SK-MEL-5 (cell line): ENCODE results near the gene HELZ2. TPM values are rescaled to one million over a fixed set of nuclear protein-coding genes. Genes with fewer than 3 reads are reported as not detected.
"Not testable (repeated sequence)": the region's sequence is repeated elsewhere in the genome, so short reads cannot be mapped to it uniquely, and the experiment has no call there.

ENCODE experiments used
- DNase-seq: peaks from one replicate; pipeline ENCODE4 v3.0.0-alpha.2; 2016; ENCODE audit warnings: low read depth, low spot score
- in situ Hi-C: cut with HindIII; loops from 2 replicates; pipeline ENCODE4 v1.10.0; 2016; ENCODE audit warnings: low sequenced_read_pairs, high pct_unique_total_duplicates, low pct_unique_long_range_greater_than_20kb
- polyA plus RNA-seq, 2 experiments: library from polyadenylated mRNA; depleted of rRNA; stranded (reverse); fragments of >200 nt; gene quantifications; 2 replicates each; pipeline ENCODE4 v1.2.3, GENCODE V29; 2015
- total RNA-seq: library from RNA; depleted of rRNA; stranded (reverse); fragments of >200 nt; shearing (Covaris generic); gene quantifications from 2 replicates; pipeline ENCODE4 v1.2.3, GENCODE V29; 2014; rRNA removed

The HELZ2 gene, protein sequence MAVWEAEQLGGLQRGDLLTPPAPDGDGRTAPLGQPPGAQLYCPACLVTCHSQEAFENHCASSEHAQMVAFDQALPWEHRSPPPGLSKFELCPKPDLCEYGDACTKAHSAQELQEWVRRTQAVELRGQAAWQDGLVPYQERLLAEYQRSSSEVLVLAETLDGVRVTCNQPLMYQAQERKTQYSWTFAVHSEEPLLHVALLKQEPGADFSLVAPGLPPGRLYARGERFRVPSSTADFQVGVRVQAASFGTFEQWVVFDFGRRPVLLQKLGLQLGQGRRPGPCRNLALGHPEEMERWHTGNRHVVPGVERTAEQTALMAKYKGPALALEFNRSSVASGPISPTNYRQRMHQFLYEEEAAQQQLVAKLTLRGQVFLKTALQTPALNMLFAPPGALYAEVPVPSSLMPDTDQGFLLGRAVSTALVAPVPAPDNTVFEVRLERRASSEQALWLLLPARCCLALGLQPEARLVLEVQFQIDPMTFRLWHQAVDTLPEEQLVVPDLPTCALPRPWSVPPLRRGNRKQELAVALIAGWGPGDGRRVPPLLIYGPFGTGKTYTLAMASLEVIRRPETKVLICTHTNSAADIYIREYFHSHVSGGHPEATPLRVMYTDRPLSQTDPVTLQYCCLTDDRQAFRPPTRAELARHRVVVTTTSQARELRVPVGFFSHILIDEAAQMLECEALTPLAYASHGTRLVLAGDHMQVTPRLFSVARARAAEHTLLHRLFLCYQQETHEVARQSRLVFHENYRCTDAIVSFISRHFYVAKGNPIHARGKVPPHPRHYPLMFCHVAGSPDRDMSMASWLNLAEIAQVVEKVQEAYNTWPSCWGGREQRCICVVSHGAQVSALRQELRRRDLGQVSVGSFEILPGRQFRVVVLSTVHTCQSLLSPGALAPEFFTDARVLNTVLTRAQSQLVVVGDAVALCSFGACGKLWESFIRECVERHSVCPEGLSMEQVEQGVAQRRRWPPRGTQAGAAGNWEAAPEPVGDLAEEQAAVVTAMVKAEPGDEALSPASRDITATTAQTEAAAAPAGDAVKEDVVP (N-terminal part only)
- 20.7 and 21.7 TPM in 2 replicates for total RNA-seq
- polyA plus RNA-seq (2015; cell fraction: cytosol; rRNA removed): 20.0 and 28.0 TPM in 2 replicates
- 48.4 and 49.2 TPM in 2 replicates for polyA plus RNA-seq (2015; cell fraction: nucleus; rRNA removed)

DNA sequence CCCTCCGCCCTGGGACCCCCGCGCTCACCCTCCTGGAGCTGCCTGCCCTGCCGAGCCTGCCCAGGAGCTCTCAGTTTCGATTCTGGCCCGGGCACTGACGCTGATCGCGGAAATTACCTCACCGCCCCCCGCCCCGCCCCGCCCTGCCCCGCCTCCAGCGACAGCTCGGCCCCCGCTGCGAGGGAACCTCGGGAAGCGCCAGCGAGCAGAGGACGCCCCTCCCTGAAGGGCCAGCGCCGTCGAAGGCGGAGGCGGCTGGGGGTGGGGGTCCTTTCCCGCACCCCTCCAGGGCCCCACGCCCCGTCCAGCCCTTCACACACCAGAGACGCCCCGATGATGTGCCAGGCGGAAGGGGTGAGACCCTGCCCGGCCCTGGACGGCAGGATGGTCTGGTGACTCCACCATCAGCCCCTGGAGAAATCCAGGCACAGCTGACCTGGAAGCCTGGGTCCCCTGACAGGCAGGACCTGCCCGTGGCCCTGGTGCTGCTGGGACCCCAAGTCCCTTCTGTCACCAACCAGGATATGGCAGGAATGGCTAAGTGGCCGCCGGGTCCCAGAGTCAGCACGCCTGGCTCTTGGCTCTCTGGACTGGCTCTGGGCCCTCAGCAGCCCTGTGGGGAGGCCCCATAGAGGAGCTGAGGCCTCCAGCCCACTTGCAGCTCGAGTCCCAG lies at the start of gene HELZ2:
TSS of gene HELZ2 (minus strand) at position 84 of the 673 bp plus-strand sequence. CDS start 1,854 bp downstream, outside the sequence.
- peak; percentile 69 for DNase-seq
- in situ Hi-C loops: no loop called here

DNA sequence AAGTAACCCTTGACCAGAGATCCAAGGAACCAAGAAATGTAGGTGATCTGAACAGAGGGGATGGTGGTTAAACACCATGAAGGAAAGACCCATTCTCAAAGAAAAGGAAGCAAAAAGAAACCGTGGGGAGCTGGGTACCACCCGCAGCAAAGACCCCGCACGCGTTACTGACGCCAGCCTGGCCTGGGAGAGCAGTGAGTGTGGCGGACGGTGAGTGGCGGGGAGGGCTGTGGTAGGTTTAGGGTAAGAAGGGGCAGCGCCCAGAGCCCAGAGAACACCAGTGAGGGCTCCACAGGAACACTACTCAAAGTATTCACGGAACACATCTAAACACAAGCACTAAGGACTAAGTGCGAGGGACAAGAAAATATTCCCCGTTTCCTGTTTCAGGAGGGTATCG lies 48.7 kb upstream of the HELZ2 start:
- DNase-seq: no peak
- in situ Hi-C loops: no loop called here

DNA sequence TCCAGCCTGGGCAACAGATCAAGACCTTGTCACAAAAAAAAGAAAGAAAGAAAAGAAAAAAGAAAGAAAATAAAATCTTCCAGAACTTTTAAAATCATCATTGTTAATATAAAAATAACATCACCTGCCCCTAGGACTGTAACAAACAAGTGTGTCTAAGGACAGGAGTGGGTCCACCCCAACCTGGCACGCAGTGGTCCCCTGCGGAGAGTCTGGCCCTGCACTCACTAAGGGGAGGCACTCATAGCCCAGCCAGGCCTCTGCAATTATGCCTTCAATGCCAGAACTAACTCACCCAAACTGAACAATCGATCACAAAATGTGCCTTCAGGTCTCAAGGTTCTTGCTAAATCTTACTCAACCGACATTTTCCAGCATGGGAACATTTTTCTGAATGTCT lies 48.1 kb upstream of the HELZ2 start:
- no peak for DNase-seq
- in situ Hi-C loops: no loop called here

DNA sequence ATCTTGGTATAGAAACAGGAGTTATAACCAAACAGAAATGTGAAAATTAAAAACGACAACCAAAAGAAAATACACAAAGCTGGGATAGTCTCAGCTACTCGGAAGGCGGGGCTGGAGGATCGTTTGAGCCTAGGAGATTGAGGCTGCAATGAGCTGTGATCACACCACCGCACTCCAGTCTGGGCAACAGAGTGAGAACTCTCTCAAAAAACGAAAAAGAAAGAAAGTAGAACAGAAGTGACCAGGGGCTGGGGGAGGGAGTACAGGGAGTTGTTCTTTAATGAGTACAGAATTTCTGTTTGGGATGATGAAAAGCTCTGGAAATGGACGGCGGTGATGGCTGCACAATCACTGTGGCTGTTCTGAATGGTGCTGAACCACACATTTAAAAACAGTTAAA lies 47.0 kb upstream of the HELZ2 start:
- in situ Hi-C loops: no loop called here
- DNase-seq: no peak

DNA sequence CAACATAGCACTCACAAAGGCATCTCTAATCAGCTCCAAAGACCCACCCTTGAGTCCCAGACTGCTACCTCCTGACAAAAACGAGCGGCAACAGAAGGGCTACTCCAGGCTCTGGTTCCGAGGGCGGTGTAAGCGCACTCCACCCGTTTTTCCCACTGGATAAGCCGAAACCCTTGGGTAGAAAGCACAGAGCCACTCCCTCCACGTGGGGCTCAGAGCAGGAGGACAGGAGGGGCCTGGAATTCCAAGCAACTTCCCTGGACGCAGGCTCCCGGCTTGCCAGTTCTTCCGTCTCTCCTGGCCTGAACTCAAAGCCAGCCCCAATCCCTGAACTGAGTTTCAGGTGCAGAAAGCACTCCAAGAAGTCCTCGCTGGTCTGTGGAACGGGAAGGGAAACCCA lies 45.5 kb upstream of the HELZ2 start:
- DNase-seq: no peak
- in situ Hi-C loops: no loop called here

DNA sequence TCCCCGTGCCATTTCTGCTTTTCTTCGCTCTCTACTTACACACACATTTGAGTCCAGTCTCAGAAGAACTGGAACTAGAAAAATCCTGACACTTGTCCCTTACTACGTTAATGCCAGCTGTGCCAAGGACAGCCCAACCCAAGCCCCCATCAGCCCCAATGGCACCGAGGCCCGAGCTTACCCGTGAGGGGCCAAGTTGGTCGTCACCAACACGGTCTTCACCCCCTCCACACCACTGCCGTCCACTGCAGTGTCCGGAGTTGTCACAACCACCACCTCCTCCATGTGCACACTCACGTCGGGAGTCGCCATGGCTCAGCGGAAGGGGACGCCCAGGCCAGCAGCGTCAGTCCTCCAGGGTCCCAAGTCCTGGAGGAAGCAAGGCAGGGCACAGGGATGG lies 45.0 kb upstream of the HELZ2 start:
- in situ Hi-C loops: no loop called here

DNA sequence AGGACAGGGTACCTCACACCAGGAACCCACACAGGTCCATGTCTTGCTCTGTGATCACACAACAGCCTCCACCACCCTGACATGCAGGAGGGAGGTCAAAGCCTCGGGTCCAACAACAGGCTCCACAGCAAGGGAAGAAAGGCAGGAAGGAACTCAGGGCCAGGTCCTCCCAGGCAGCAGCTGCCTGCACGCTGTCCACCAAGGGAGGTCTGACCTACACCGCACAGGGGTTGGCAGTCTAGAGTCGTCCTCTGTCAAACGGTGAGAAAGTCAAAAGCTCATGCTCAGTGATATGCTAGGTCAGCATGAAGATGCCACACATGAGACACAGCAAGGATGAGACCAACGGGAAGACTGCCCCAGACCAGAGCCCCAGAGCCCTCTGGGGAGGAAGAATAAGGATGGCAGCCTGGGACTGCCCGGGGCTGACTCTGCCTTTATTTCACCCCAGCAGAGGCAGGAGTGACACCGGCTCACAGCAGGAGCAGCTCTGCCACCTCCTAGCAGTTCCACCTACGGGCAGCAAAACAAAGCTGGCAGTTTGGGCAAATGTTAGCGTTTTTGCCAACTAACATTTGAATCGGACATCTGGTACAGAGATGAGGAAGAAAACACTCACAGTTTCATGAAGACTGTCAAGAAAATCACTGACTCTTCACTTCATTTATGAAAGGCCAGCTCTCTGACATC lies 44.4 kb upstream of the HELZ2 start:
- no peak for DNase-seq
- in situ Hi-C loops: no loop called here

More for the DNA sequence above, 45.0 kb upstream of the HELZ2 start:
- DNase-seq: no peak

DNA sequence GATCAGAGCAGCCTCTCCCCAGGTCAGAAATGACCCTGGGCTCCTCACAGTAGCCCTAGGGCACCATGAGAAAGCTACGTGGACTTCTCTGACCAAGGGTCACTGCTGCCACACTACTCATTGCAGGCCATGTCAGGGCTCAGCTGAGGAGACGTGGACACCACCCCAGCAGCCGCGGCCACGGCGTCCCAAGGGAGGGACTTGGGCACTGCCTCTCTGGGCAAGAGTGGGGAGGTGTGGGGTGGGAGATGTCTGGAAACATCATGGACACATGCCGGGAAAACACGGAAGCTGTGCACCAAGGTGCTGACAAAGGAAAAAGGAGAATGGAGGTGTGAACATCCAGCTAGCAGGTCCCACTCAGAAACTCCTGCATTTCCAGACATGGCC lies 43.8 kb upstream of the HELZ2 start:
- no peak for DNase-seq
- in situ Hi-C loops: no loop called here

DNA sequence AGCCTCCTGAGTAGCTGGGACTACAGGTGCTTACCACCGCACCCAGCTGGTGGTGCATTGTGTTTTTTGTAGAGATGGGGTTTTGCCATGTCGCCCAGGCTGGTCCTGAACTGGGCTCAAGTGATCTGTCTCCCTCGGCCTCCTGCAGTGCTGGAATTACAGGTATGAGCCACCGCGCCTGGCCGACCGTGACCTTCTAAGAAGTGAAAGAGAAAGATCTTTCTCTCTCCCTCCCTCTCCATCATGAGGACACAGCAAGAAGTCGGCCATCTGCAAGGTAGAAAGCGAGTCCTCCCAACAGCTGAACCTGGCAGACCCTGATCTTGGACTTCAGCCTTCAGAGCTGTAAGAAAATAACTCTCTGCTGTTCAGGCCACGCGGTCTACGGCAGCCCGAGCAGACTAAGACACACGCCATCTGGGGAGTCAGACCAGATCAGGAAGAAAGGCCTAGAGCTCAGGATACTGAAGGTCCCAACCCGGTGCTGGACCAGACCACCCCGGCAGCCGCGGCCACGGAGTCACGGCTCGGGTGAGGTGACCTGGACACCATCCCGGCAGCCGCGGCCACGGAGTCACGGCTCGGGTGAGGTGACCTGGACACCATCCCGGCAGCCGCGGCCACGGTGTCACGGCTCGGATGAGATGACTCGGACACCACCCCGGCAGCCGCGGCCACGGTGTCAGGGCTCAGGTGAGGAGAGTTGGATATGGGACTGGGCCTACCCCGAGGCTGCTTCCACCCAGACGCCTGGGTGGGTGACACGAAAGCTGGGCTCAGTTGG lies 43.2 kb upstream of the HELZ2 start:
- in situ Hi-C loops: no loop called here
- DNase-seq: no peak

DNA sequence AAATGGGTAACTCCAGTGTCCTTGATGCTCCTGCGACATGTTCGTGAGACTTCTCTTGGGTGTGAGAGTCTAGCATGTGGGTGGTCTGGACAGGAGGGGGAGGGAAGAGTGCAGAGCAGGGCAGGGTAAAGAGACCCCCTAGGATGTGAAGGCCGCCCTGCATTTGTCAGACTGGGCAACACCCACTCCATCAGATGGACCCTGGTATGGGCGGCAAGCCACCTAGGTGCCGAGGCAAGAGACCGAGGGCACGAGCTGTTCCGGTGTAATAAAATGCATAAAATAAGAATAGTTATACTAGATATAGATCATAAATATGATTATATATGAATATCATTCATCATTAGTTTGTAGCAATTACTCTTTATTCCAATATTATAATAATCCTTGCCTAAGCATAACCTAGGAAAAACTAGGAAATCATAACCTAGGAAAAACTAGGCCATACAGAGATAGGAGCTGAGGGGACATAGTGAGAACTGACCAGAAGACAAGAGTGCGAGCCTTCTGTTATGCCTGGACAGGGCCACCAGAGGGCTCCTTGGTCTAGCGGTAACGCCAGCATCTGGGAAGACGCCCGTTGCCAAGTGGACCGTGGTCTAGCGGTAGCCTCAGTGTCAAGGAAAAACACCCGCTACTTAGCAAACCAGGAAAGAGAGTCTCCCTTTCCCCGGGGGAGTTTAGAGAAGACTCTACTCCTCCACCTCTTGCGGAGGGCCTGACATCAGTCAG lies 40.0 kb upstream of the HELZ2 start:
- DNase-seq: peak; percentile 17
- in situ Hi-C loops: not testable (repeated sequence)

DNA sequence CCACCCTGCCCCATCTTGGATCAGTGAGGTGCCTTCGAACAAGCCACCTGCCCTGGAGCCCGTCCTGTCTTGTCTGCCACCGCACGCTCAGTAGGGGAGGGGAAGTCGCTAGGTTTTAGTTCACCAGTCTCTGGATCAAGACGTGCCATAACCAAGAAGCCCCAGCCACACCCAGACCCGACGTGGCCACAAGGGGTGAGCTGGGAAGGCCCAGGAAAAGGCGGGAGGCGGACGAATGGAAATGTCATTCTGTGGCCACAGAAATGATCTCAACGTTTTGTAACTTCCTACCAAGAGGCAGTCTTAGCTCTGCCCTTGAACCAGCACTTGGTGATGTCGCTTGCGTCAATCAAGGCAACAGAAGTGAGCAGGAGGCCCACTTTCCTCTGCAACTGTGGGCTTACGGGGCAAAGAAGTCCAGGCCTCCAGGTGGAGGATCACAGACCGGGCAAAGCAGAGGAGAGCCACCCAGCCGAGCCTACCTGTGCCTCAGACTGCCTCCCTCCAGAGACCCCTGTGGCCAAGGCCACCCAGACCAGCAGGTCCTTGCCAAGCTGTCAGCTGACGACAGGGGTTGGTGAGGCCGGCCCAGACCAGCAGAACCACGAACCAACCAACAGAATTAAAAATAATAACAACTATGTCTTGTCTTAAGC lies 38.4 kb upstream of the HELZ2 start:
- DNase-seq: no peak
- in situ Hi-C loops: no loop called here

DNA sequence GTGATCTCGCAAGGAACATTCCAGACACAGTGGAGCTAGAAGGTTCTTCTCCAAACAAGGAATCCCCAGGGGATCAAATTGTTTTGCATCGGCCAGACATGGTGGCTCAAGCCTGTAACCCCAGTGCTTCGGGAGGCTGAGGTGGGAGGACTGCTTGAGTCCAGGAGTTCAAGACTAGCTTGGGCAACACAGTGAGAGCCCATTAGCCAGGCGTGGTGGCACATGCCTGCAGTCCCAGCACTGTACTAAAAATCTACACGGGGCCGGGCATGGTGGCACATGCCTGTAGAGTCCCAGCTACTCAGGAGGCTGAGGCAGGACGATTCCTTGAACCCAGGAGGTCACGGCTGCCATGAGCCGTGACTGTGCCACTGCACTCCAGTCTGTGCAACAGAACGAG lies 37.6 kb upstream of the HELZ2 start:
- DNase-seq: no peak
- in situ Hi-C loops: no loop called here

DNA sequence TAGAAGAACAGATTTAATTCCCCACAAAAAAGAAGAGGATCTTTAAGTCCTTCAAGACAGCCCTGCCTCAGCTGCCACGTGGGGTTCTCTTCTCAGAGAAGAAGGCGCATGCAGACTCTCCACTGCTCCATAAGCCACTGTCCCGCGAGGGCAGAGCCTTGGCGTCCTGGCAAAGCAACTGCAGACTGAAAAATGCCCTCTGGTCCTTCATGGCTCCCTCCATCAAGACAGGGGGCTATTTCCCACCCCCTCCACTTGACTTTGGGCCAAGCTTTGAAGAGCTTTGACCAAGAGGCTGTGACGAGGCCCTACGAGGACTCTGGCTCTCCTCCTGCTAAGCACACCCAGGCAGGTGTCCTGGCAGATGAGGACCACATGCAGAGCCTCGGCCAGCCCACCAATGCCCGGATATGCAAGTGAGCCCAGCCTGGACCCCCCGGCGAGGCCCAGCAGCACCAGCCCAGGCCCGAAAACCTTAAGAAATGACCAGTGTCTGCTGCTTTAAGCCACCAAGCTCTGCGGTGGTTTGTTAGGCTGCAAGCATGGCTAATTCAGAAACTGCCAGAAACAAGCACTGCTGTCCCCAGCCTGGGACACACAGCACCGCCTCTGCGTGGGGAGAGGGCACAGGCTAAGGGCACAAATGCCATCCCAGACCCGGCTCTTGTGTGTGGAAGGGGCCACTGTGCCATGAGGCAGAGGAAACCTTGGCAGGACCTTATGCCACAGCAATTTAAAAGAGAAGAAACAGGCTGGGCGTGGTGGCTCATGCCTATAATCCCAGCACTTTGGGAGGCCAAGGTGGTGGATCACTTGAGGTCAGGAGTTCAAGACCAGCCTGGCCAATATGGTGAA lies 36.8 kb upstream of the HELZ2 start:
- DNase-seq: no peak
- in situ Hi-C loops: no loop called here

DNA sequence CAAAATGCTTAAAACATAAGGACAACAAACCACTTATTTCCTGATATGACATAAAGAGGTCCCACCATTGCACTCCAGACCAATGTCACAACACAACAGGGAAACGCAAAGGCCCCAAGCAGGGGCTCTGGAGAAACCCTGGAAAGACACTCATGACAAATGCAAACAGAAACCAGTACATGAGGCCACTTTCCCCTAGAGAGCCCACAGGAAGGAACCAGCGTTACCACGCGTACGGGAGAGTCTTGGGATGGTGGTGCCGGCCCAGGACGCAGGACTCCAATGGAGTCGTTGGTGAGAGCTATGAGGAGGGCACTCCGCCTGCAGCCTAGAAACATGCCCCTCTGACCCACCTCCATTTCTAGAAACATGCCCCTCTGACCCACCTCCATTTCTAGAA lies 32.6 kb upstream of the HELZ2 start:
- in situ Hi-C loops: no loop called here
- no peak for DNase-seq

DNA sequence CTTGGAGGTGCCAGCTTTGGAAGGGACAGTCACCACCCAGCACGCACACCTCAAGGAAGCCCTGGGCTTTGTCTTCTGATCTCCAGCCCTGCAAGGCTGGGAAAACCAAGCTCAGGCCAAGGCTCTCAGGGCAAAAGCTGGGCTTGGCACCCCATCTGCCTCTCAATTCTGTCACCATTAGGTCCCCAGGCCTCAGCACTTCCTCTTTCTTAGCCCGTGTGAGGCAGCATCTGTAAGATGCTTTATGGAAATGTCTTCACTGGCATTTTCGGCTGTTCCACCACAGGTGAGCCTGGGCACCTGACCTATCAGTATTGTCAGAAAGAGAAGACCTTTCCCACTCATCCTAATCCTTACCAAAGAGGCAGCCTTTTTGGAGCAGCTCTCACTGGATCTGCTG lies 28.3 kb upstream of the HELZ2 start:
- no peak for DNase-seq
- in situ Hi-C loops: no loop called here
